HG03066 (cell line): Measurements from ENCODE around the gene VWF.
"Not testable (repeated sequence)": the region's sequence is repeated elsewhere in the genome, so short reads cannot be mapped to it uniquely, and the experiment has no call there.

Experiments
- ATAC-seq: cut with Tn5 transposase; IDR thresholded peaks from one replicate; pipeline ENCODE4 v1.9.1; 2021; ENCODE audit warnings: low read depth; ENCODE audit not compliant: unreplicated experiment

Gene VWF

DNA sequence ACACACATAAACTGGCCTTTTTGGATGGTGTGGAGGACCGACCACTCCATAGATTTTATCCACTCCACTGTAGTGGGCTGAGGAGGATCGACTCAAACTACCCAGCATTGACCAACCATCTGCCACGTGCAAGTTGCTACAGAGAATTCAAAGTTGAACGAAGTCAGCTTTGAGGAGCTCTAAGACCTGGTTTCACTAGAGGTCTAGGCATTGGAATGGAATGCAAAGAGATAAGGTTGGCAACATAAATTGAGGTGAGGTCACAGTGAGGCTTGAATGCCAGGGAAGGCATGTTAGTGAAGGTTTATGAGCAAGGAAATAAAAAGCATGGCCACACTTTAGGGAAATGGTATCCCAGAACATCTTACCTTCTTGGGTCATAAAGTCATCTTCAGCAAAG is 14.5 kb downstream of the VWF start:
- no peak for ATAC-seq

DNA sequence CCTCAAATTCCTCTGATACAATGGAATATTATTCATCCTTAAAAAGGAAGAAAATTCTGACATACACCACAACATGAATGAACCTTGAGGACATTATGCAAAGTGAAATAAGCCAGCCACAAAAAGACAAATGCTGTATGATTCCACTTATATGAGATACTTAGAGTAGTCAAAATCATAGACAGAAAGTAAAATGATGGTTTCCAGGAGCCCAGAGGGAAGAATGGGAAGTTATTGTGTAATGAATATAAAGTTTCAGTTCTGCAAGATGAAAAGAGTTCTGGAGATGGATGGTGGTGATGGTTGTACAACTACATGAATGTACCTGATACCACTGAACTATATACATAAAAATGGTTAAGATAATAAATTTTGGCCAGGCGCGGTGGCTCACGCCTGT is 18.3 kb downstream of the VWF start:
- ATAC-seq, result no peak

DNA sequence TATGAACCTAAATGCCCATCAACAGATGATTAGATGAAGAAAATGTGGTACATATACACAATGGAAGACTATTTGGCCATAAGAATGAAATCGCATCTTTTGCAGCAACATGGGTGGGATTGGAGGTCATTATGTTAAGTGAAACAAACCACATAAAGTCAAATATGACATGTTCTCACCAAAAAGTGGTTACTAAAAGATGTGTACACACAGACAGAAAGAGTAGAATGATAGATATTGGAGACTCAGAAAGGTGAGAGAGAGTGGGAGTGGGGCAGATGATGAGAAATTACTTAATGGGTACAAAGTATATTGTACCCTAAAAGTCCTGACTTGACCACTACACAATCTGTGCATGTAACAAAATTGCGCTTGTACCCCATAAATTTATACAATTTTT is 19.6 kb downstream of the VWF start:
- no peak for ATAC-seq

DNA sequence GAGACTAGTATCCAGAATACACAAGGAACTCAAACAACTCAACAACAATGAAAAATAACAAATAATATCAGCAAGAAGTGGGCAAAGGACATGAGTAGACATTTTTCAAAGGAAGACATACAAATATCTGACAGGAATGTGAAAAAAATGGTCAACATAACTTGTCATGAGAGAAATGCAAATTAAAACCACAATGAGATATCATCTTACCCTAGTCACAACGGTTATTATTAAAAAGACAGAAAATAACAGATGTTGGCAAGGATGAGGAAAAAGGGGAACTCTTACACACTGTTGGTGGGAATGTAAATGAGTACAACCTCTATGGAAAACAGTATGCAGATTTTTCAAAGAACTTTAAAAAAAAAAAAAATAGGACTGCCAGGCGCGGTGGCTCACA is 20.4 kb downstream of the VWF start:
- no peak for ATAC-seq

DNA sequence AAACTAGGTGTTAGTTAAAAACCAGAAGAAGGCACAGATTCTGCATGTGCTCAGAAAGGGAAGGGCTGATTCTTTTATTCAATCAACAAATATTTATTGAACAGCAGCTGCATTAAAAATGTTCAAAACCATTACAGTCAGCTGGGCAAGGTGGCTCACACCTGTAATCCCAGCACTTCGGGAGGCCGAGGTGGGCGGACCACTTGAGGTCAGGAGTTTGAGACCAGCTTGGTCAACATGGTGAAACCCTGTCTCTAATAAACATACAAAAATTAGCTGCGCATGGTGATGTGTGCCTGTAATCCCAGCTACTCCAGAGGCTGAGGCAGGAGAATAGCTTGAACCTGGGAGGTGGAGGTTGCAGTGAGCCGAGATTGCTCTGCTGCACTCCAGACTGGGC is 22.4 kb downstream of the VWF start:
- not testable (repeated sequence) for ATAC-seq

DNA sequence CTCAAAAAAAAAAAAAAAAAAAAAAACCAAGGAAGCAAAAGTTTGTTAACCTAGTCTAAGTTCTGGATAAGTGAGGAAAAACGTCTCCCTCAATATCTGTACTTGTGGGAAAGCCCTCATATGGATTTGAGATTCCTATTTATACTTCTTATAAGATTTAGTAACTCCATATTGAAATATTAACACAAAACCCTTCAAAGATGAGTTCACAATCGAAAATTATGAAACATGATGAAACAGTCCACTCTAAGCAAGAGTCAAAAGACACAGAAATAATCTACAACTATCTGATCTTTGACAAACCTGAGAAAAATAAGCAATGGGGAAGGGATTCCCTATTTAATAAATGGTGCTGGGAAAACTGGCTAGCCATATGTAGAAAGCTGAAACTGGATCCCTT is 25.2 kb downstream of the VWF start:
- no peak for ATAC-seq

DNA sequence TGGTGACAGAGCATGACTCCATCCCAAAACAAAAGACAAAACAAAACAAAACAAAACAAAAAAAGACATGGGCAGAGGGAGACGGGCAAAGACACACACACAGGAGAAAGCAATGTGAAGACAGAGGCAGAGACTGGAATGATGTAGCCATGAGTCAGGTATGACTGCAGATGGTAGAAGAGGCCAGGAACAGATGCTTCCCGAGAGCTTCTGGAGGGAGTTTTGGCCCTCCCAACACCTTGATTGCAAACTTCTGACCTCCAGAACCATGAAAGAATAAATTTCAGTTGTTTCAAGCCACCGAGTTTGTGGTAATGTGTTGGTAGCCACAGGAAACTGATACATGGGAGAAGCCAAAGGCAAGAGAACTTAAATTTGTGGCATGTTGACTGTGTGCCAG is 27.1 kb downstream of the VWF start:
- no peak for ATAC-seq

DNA sequence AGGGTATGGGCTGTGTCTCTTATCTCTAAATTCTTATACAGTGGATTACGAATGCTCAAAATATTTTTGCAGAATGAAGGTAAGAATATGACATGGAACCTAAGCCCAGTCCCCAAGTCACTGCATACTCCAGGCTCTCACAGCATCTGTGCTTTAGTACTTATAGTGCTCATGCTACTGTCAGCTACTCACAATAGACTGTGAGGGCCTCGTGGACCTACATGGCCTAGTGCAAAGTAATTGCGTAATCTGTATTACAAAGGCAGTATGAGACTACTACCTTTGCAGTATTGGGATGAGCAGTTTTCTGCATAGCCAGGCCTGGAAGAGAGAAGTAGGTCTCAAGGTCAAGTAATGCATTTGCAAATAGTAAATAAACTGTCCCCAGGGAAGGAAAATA is 27.9 kb downstream of the VWF start:
- no peak for ATAC-seq

DNA sequence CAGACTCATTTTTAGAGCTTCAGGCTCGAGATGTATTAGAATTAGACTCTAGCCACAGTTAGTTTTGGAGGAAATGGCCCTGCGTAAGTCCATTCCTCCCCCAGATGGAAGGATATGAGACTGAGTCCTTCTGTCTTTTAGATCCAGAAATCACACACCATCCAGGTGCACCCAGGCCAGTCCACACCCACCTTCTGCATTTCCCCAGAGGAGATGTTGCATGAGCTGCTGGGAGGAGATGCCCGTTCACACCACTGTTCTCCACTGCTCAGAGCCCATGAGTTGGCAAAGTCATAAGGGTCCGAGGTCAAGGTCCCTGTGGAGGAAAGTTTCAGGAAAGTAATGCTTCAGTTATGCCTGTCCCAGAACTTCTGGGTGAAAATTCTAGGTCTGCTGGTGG is 29.2 kb downstream of the VWF start:
- ATAC-seq, result no peak

DNA sequence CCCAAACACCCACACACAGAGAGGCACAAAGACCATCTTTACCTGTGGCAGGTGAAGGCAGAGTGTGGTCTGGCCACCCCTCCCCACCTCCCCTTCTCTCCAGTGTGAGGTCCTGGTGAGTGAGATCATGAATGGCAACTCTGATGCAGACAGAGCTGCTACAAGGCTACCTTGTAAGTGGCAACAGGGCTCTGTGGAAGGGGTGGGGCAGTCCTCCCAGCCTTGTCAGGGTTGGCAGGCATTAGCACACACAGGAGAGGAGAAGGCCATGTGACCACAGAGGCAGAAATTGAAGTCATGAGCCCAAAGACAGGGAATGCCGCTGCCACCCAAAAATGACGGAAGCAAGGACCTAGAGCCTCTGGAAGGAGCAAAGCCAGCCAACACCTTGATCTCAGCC is 30.7 kb downstream of the VWF start:
- no peak for ATAC-seq

DNA sequence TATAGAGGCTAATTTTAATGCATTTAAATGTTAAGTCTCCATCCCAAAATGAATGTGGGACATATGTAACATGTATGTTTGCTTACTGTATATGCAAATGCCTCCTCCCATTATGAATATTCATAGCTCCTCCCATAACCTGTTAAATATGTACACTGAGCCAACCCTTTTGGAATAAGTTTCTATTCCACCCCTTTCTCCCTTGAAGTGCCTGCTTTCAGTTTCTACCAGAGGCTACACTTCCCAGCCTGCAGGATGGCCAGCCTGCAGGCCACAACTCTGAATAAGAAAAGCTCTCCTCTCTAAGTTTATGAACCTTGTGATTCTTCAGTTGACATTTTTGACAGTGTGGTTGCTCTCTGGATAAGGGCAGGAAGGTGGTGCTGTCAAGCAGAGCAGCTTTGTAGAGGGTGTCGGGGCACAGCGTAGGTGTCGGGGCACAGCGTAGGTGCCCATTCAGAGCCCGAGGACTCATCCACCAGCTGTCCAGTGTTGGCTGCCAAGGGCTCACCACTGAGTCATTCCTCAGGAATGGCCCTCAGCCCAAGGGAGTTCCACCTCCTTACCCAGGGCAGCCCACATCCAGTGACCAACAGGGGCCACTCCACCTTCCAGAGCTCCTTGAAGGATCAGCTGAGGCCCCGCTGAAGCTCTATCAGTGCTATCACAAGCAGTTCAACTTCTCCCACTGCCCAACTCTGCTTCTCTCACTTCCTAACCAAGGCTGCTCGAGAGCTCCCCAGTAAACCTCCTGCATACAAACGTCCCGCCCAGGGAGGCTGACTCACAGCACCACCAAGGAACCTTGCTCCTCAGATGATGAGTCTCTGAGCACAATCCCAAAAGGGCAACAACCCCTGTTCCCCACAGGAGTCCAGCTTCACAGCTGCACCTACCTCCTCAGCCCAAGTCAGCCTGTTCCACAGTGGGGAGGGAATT is 31.4 kb downstream of the VWF start:
- ATAC-seq, result no peak

DNA sequence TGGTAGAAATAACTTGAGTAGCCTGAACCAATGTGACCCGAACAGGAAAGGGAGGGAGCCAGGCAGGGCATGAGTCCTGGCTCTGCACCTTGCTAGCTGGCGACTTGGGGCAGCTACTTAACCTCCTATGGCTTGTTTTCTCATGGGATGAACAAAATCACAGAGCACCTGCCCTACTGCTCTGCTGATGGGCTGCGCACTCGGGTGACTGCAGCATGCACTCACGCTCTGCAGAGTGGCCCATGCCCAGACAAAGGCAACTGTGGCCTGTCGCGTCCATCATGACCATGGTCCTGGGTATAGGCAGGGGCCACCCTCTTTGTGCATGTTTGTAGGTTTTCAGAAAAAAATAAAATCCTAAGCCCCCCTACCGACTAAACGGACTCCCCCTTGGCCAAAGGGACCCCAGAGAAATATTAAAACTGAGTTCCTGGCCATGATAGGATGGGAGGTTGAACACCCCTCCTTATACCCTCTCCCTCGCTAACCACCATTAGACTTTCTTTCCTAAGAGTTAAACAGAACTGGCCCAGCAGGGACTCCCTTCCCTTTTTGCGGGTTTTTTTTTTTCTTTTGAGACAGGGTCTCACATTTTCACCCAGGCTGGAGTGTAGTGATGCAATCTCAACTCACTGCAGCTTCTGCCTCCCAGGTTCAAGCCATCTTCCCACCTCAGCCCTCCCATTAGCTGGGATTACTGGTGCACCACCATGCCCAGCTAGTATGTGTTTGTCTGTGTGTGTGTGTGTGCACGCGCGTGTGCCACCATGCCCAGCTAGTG is 32.5 kb downstream of the VWF start:
- no peak for ATAC-seq

DNA sequence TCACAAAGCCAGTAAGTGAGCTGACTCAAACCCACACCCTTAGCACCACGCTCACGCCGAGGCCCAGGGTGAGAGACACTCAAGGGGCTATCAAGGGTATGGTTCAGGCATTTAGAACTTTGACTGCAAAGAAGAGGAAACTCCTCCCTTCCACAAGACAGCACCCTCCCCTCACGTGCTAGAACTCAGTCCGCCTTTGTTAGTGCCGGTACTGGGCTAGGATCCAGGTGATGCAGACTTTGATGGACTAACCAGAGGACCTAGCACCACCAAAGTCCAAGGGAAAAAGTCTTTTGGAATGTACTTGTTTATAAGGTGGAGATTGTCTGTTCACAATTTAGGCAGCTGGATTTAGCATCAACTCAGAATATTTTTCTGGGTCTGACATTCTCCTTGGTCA is 33.7 kb downstream of the VWF start:
- ATAC-seq, result no peak

DNA sequence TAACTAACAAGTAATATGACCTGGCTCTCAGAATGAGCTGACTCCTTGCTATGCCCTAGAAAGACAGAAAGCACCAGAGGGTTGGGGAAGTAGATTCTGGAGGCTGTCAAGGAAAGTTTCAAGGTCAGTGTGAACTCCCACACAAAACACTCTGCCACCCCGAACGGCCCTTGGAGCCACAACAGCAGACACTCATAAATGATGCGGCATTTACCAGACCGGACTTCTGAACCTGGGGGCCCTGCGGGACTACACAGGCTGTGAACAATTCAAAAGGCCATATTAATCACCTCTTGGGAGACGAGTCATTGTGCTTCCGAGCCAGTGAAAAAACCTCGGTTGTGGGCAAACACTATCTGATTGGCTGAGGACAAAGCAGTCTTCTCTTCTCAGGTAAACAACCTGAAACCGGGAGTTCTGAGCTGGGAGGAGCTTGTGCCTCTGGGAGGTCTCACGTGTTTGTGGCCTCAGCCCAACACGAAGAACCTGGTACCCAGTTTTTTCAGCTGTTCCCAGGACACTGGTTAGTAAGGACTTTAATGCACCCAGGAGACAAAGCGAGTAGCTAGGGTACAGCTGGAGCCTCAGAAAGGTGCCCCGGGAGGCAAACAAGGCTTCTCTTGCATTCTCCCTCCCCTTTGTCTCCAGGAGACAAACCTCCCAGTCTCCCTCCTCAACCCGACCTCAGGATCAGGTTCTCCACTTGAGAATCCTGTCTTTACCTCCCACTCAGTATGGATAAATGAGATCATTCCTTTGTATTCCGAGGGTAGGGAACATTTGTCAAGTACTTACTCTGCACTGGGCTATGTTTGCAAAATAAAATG is 35.3 kb downstream of the VWF start:
- no peak for ATAC-seq

DNA sequence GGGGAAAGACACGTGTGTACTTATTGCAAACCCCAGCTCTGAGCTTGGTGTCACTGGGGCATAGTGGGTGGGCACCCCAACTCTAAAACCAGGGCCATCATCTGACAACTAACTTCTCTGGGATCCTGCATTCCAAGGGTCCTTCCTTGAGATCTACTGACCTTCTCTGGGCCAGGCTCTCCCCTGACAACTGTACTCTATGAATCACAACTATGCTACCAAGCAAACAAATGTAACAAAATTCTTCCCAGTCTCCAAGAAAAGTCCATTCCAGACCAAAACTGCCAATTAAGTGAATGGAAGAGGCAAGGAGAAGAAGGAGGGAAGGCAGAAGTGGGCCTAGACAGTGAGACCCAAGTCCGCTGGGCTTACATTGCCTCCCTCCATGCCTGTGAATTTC is 38.2 kb downstream of the VWF start:
- ATAC-seq, result no peak

DNA sequence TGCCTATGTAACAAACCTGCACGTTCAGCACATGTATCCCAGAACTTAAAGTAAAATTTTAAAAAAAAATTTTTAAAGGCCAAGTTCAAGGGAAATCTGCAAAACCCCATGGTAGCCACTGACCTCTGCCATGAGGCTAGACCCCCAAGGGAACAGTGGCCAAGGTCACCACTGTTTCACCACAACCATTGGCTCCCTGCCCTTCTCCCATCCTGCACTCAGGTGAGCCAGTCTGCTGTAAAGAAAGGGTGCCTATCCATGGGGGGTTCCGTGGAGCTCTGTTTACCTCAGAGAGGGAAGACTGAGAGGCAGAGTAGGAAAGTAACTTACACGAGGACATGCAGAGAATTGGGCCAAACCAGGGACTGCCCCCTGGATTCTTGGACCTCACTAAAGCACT is 38.6 kb downstream of the VWF start:
- no peak for ATAC-seq

DNA sequence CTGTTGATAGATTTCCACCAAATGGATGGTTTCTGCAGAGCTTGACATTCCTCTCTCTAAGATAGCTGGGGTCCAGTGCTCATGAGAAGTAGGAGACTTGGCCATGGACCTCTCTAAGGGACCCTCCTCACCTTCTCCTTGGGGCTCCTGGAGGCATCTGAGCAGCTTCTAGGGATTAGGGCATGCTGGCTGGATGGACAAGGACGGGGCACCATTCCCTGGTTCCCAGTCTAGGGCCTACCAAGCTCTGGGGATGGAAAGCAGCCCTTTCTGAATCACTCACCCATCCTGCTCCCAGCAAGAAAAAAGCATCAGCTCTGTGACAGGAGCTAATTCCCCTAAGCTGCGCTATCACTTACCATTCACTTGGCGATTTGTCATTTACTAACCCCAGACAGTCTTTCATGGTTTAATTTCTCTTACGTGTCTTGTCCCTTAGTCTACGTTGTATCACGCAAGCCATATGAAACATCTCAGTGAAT is 39.5 kb downstream of the VWF start:
- ATAC-seq, result no peak

DNA sequence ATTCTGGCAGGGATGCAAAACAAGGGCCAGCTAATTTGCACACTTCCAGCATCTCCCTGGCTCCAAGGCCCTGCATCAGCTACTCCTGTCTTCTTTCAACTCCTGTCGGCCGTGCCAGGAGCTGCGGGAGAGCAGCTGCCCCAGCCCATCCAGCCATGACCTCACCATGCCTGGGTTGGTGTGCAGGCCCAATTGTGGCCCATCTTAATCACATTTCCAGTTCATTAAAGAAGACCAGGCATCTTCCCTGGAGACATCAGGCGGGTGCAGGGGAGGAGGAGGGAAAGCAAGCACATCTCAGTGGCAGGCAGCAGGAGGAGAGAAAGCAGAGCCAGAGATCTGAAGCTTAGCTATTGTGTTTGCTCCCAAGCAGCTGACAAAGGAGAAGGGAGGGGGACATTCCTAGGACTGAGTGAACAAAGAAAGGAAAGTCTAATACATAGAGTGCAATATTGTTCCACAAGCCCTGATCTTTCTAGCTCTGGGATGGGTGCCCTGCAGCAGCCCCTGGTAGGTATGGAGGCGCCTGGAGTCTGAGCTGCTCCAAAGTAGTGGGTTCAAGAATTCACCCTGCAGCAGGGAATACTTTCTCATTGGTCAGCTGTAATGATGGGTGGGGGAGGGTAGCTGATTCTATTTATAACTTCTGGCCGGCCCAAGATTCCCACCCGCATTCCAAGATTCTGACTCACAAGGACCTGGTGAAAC is 40.1 kb downstream of the VWF start:
- no peak for ATAC-seq

DNA sequence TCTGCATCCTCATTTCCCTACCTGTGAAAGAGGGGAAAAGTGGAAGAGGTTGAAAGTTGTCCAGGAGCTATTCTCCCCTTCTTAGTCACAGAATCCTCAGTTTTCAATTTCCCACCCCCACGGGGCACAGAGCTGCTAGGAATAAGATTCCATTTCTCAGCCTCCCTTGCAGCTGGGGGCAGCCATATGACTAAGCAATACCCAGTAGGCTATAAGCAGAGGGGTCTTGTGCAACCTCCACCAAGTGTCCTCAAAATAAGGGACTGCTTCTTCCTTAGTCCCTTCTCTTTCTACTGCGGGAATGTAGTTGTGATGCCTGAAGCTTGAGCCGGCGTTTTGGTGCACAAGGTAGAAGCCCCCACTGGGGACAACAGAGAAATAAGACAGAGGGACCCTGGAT is 40.9 kb downstream of the VWF start:
- ATAC-seq, result no peak

DNA sequence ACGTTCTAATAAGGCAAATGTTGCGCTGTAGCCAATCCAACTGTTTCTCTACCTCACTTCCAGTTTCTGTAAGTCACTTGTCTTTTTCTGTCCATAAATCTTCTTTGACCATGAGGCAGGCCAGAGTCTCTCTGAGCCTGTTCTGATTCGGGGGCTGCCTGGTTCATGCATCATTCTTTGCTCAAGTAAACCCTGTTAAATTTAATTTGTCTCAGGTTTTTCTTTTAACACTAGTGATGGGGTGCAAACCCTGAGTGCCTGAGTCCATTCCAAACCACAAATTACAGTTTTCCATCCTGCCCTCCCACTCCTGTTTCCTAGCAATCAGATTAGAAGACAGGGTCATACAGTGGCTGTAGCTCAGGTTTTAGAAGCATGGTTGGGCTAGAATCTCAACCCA is 41.9 kb downstream of the VWF start:
- no peak for ATAC-seq
